Eye (tissue), 1 donor: ENCODE measurements around the gene CLEC17A.
A peak's percentile ranks its signal among the peaks of the same experiment; 100 is the strongest.
"Not testable (repeated sequence)": the region's sequence is repeated elsewhere in the genome, so short reads cannot be mapped to it uniquely, and the experiment has no call there.

Source experiments
- DNase-seq: peaks from one replicate; pipeline ENCODE4 v3.0.0-alpha.2; 2015

CLEC17A gene

GRCh38 chr19:14559916-14560775 is 22.7 kb upstream of the CLEC17A start:
- DNase-seq = no peak

DNA sequence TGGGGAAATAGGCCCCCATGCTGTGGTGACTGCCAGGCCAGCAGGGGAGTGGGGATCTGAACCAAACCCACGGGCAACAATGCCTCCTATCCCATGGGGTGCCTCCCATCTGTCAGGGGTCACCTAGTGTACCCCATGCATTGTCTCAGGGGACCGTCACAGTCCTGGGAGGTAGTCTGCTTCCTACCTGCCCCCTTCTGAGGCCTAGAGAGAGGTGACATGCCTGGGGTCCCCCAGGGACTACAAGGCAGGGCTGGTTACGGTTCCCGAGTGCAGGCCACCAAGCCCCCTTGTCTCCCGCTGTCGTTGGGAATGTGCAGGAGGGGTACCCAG is 22.1 kb upstream of the CLEC17A start:
- no peak for DNase-seq

GRCh38 chr19:14561249-14561648 is 21.6 kb upstream of the CLEC17A start:
- DNase-seq = no peak

- no peak for DNase-seq
These were observed 21.0 kb upstream of the CLEC17A start for GRCh38 chr19:14561847-14562351.

- DNase-seq = no peak
These were observed 20.0 kb upstream of the CLEC17A start for GRCh38 chr19:14562660-14563589.

DNA sequence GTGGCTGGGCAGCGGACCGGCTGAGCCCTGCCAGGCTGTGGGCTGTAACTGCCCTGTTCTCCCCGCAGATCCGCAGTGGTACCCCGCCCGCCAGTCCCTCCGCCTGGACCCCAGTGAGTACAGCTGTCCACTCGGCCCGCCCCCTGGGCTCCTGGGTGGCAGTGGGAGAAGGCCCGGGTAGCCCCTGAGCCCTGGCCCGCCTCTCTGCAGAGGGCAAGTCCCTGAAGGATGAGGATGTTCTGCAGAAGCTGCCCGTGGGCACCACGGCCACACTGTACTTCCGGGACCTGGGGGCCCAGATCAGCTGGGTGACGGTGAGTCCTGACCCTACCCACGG is 19.3 kb upstream of the CLEC17A start:
- DNase-seq = no peak

- DNase-seq = no peak
These were observed 18.8 kb upstream of the CLEC17A start for GRCh38 chr19:14563989-14564651.

DNA sequence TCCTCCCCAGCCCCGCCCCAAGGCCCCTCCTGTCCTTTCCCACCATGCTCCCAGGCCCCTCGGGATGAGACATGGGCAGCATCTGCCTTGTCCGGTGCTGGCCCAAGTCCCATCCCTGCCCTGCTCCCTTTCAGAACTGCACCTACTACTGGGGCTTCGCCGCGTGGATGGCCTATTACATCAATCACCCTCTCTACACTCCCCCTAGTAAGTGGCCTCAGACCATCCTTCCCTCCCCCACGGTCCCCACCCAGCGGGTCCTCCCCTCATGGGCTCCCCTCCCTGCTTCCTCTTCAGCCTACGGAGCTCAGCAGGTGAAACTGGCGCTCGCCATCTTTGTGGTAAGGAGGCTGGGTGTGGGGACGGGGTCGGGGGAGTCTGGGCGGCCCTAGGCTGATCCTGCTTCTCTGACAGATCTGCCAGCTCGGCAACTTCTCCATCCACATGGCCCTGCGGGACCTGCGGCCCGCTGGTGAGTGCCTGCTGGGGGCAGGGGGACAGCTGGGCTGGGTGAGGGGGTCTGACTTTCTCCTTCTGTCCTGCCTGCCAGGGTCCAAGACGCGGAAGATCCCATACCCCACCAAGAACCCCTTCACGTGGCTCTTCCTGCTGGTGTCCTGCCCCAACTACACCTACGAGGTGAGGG is 18.1 kb upstream of the CLEC17A start:
- DNase-seq = not testable (repeated sequence)

- no peak for DNase-seq
These were observed 17.6 kb upstream of the CLEC17A start for GRCh38 chr19:14565298-14565679.

DNA sequence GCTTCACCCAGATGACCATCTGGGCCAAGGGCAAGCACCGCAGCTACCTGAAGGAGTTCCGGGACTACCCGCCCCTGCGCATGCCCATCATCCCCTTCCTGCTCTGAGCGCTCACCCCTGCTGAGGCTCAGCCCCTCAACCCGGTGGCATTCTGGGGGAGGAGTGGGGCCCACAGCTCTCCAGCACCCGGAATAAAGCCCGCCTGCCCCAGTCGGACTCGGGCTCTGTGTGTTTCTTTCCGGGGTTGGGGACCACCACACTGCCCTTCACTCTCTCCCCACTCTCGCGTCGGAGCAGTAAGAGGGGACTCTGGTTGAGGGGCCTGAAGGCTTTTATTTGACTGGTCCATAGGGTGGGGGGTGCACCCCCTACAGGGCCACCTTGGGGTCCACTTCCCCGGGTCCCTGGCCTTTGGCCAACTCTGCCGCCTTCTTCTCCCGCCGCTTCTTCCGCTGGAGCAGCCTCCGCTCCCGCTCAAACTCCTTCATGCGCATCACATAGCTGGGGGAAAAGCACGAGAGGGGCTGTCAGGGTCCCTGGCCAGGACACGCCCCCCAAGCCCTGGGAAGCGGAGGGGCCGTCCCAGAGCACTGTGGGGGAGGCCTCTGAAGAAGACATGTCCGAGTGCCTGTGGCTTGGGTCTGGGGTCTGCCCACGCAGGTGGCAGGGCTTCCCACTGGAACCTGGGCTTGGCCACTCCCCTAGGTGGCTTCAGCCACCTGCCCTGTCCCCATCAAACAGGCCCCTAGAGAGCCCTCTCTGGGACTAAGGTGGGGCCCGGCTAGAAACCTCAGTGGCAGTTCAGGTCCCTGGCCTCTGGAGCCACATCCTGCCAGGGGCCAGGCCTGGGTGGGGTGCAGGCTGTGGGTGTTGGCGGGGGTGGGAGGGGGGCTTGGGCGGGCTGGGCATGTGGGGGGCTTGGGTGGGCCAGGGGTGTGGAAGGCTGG is 16.8 kb upstream of the CLEC17A start:
- DNase-seq = no peak

GRCh38 chr19:14566712-14567077 is 16.2 kb upstream of the CLEC17A start:
- no peak for DNase-seq

DNA sequence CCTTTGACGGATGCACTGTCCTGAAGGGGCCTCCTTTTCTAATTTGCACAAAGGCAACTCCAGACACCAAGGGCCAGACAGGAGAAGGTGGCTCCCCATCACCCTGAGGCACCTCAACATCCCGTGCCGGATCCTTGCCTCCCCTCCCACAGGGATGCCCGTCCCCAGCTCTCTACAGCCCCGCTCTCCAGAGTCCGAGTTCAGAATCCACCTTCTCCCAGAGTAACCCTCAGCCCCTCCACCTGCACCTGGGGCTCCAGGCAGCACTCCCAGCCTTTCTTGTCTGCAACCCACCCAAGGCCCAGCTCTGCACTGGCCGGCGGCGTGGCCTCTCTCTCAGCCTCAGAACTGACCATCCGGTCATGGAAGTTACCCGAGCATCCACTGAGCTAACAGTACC is 15.8 kb upstream of the CLEC17A start:
- DNase-seq = no peak

DNA sequence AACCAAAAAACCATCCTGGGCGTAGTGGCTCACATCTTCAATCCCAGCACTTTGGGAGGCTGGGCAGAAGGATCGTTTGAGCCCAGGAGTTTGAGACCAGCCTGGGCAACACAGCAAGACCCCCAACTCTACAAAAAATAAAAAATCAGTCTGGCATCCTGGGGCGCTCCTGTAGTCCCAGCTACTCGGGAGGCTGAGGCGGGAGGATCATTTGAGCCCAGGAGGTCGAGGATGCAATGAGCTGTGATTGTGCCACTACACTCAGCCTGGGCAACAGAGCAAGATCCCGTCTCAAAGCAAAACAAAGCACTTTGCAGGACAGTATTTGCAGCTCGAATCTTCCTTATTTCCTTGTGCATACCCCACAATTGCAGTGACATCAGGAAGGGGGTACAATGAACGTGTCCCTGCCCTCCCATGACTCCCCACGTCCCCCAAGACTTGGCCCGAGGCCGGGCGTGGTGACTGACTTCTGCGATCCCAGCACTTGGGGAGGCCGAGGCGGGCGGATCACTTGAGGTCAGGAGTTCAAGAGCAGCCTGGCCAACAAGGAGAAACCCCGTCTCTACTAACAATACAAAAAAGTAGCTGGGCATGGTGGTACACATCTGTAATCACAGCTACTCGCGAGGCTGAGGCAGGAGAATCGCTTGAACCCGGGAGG is 11.9 kb upstream of the CLEC17A start:
- DNase-seq = no peak

GRCh38 chr19:14571695-14572490 is 11.0 kb upstream of the CLEC17A start, which contains the start of gene NDUFB7:
Gene NDUFB7 (minus strand): TSS chr19:14572066. CDS start chr19:14572000, 66 bp downstream.
- peak; percentile 94 for DNase-seq

GRCh38 chr19:14575428-14575980 is 7.4 kb upstream of the CLEC17A start:
- no peak for DNase-seq

- no peak for DNase-seq
These were observed 6.5 kb upstream of the CLEC17A start for GRCh38 chr19:14576363-14576762.

GRCh38 chr19:14577264-14577663 is 5.6 kb upstream of the CLEC17A start:
- no peak for DNase-seq

GRCh38 chr19:14577885-14578427 is 4.9 kb upstream of the CLEC17A start:
- no peak for DNase-seq

GRCh38 chr19:14580623-14581237 is 2.2 kb upstream of the CLEC17A start:
- DNase-seq = no peak
